MCF 10A (cell line): ENCODE results near the gene TLR10. TPM values are rescaled to one million over a fixed set of nuclear protein-coding genes. Genes with fewer than 3 reads are reported as not detected.

Source experiments
- BruUV-seq: library from RNA; stranded (reverse); fragments of 400-500 nt; replicated peaks from 2 replicates; lab custom pipeline; 2021; lab: Mats Ljungman, UMichigan
- CTCF ChIA-PET: fragments of 300-600 bp; sonication (Branson Sonifier 250); formaldehyde crosslinking; extraction: SDS; loops from one replicate; lab custom pipeline; 2021; ENCODE audit warnings: antibody characterized with exemption, inconsistent platforms; lab: Yijun Ruan, JAX
- POLR2A ChIA-PET: fragments of 300-600, 350-650 bp; sonication (Branson Sonifier 250); formaldehyde crosslinking; extraction: SDS; loops from one replicate; lab custom pipeline; 2020; ENCODE audit warnings: antibody characterized with exemption, inconsistent platforms; lab: Yijun Ruan, JAX
- DNase-seq: peaks from one replicate; pipeline ENCODE4 v3.0.0-alpha.2; 2018; ENCODE audit not compliant: unreplicated experiment
- H3K27ac Mint-ChIP-seq: one replicate; pipeline ENCODE4 v1.8.0; 2022; ENCODE audit warnings: mild to moderate bottlenecking, low read depth, mixed read lengths; ENCODE audit not compliant: unreplicated experiment
- H3K27me3 Mint-ChIP-seq: one replicate; pipeline ENCODE4 v1.8.0; 2022; ENCODE audit warnings: mixed read lengths; ENCODE audit not compliant: insufficient read depth, unreplicated experiment
- H3K36me3 Mint-ChIP-seq: one replicate; pipeline ENCODE4 v1.8.0; 2022; ENCODE audit warnings: mild to moderate bottlenecking, moderate library complexity, mixed read lengths; ENCODE audit not compliant: insufficient read depth, unreplicated experiment
- H3K4me1 Mint-ChIP-seq: one replicate; pipeline ENCODE4 v1.8.0; 2022; ENCODE audit warnings: mixed read lengths; ENCODE audit not compliant: insufficient read depth, unreplicated experiment
- H3K4me3 Mint-ChIP-seq: one replicate; pipeline ENCODE4 v1.8.0; 2022; ENCODE audit warnings: mild to moderate bottlenecking, moderate library complexity, mixed read lengths; ENCODE audit not compliant: unreplicated experiment
- H3K9me3 Mint-ChIP-seq: one replicate; pipeline ENCODE4 v1.8.0; 2022; ENCODE audit warnings: mixed read lengths; ENCODE audit not compliant: unreplicated experiment
- intact Hi-C: fragments of 100-400 bp; cut with micrococcal nuclease; formaldehyde crosslinking; loops from 2 replicates; pipeline ENCODE4 v1.14.1; 2022
- total RNA-seq: library from RNA; stranded (reverse); gene quantifications from 2 replicates; pipeline ENCODE4 v1.2.3, GENCODE V29; 2022
- TF ChIP-seq, protein P1 (sequence below): fragments of 200-600 bp; IDR thresholded peaks from one replicate; pipeline ENCODE4 v1.8.0; 2022; ENCODE audit warnings: antibody characterized with exemption, mild to moderate bottlenecking; ENCODE audit not compliant: unreplicated experiment

TLR10 gene
- total RNA-seq, 1 experiment from 2014 or later = not detected

GRCh38 chr4:38794051-38794450, 11.3 kb upstream of the TLR10 start:
- TF ChIP-seq, protein P1, sequence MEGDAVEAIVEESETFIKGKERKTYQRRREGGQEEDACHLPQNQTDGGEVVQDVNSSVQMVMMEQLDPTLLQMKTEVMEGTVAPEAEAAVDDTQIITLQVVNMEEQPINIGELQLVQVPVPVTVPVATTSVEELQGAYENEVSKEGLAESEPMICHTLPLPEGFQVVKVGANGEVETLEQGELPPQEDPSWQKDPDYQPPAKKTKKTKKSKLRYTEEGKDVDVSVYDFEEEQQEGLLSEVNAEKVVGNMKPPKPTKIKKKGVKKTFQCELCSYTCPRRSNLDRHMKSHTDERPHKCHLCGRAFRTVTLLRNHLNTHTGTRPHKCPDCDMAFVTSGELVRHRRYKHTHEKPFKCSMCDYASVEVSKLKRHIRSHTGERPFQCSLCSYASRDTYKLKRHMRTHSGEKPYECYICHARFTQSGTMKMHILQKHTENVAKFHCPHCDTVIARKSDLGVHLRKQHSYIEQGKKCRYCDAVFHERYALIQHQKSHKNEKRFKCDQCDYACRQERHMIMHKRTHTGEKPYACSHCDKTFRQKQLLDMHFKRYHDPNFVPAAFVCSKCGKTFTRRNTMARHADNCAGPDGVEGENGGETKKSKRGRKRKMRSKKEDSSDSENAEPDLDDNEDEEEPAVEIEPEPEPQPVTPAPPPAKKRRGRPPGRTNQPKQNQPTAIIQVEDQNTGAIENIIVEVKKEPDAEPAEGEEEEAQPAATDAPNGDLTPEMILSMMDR = no peak
- intact Hi-C loops = no loop called here
- Mint-ChIP-seq H3K27ac (no peak overlapping the region), H3K27me3 (no peaks in the 10 kb centered on the region), H3K9me3 (no peaks in the 10 kb centered on the region), H3K4me1 (no peaks in the 10 kb centered on the region), H3K36me3 (no peaks in the 10 kb centered on the region), H3K4me3 (no peak overlapping the region)
- BruUV-seq = no TSS peak
- ChIA-PET CTCF (interaction anchor here (1.3 to 1.7 kb wide), 2 partner anchors 12 to 35 kb away, joined by 3 to 7 read pairs; partner anchors contain the start of gene TLR10), POLR2A (interaction anchor here (1.3 kb wide), 1 partner anchor 10 kb away, joined by 8 read pairs; the partner anchor contains the start of gene TLR1)
- no peak for DNase-seq

GRCh38 chr4:38791010-38791409, 8.2 kb upstream of the TLR10 start:
- Mint-ChIP-seq H3K4me1 (peaks cover 6% of the 10 kb centered on the region), H3K4me3 (no peak overlapping the region), H3K36me3 (no peaks in the 10 kb centered on the region), H3K27ac (no peak overlapping the region), H3K9me3 (no peaks in the 10 kb centered on the region), H3K27me3 (no peaks in the 10 kb centered on the region)
- DNase-seq = no peak
- intact Hi-C loops = no loop called here
- ChIA-PET CTCF (interaction anchor here (1.6 to 4.6 kb wide), 3 partner anchors 9 to 33 kb away, joined by 7 to 40 read pairs (median 16); partner anchors contain the start of genes TLR1 and TLR10), POLR2A (interaction anchor here (0.7 to 3.2 kb wide), 4 partner anchors 9 to 277 kb away, joined by 3 to 9 read pairs (median 4); partner anchors contain the start of gene TLR1)
- TF ChIP-seq, protein P1 = no peak
- BruUV-seq = no TSS peak

DNA sequence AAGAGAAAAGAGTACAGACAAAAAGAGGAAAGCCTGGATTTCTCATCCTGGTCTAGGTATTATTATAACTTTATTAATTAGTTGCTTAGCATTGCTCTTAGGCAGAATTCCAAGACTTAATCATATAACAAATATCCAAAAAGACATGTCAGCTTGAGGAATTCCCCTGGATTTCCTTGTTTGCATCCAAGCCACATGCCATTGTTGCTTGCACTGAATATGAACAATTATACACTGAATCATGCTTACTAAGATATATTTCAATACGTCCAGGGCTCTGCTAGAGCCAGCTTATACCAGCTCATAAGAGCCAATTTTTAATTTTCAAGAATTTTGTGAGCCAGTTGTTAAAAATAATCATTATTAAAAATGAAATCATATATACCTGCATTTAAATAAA, 5.5 kb upstream of the TLR10 start:
- H3K36me3 Mint-ChIP-seq = no peaks in the 10 kb centered on the region
- no TSS peak for BruUV-seq
- H3K4me3 Mint-ChIP-seq = no peak overlapping the region

GRCh38 chr4:38787693-38788092, 4.9 kb upstream of the TLR10 start:
- no peaks in the 10 kb centered on the region for H3K36me3 Mint-ChIP-seq
- H3K27me3 Mint-ChIP-seq = no peaks in the 10 kb centered on the region
- no peak for DNase-seq
- TF ChIP-seq, protein P1 = no peak
- H3K27ac Mint-ChIP-seq = no peak overlapping the region
- peaks cover 6% of the 10 kb centered on the region for H3K4me1 Mint-ChIP-seq
- BruUV-seq = no TSS peak
- H3K4me3 Mint-ChIP-seq = no peak overlapping the region
- CTCF ChIA-PET = interaction anchor here (0.9 to 4.6 kb wide), 2 partner anchors 17 to 29 kb away, joined by 5 to 40 read pairs; partner anchors contain the start of gene TLR1
- intact Hi-C loops = no loop called here
- POLR2A ChIA-PET = interaction anchor here (1.3 kb wide), 1 partner anchor 17 kb away, joined by 4 read pairs; the partner anchor contains the start of gene TLR1
- no peaks in the 10 kb centered on the region for H3K9me3 Mint-ChIP-seq

More for the DNA sequence above, 5.5 kb upstream of the TLR10 start:
- no peak for DNase-seq
- ChIA-PET CTCF (interaction anchor here (0.9 to 4.6 kb wide), 2 partner anchors 16 to 30 kb away, joined by 5 to 40 read pairs; partner anchors contain the start of gene TLR1), POLR2A (interaction anchor here (1.0 to 3.2 kb wide), 3 partner anchors 11 to 29 kb away, joined by 3 to 9 read pairs (median 3); partner anchors contain the start of gene TLR1)
- no peaks in the 10 kb centered on the region for H3K27me3 Mint-ChIP-seq
- H3K9me3 Mint-ChIP-seq = no peaks in the 10 kb centered on the region
- intact Hi-C loops = no loop called here
- H3K27ac Mint-ChIP-seq = no peak overlapping the region
- TF ChIP-seq, protein P1 = no peak
- H3K4me1 Mint-ChIP-seq = peaks cover 6% of the 10 kb centered on the region
